EL (cell line): ENCODE results near the gene PTOV1.
A peak's percentile ranks its signal among the peaks of the same experiment; 100 is the strongest.

Experiments
- DNase-seq: peaks from one replicate; pipeline ENCODE4 v3.0.0-alpha.2; 2016

The PTOV1 gene

DNA sequence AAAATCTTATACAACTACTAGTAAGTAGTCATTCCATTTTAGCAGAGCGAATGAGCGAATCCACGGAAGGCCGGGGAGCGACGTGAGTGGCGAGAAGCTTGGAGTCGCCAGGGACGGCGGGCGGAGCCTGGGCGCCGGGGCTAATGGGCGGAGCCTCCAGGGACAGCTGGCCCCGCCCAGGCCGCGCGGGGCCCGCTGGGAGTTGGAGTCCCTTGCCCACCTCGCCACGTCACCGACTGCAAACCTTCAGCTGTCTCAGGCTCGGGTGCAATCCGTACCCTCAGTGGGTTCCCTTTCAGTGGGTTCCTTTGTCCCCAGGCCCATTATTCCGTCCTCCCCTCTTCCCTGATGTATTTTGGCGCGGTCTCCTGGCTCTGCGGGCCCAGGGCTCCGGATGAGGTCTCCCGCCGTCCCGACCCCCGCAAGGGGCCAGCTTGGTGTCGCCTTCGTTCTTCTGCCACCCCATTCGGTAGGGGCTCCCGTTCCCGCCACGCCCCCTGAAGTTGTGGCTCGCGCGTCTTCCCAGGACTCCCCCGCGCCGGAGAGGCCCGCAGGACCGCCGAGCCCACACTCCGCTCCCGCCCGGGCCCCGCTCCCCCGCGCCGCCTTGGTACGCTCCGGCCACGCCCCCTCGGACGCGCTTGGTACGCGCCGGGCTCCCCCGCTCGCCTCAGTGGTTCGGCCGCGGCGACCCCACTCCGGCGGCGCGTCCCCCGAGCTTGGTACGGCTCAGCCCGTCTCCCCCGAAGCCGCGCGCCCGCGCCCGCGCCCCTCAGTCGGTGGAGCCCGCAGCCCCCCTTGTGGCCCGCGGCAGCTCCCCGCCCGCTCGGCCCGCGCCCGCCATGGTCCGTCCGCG is at the start of gene PTOV1:
PTOV1 (plus strand) TSS at position 673 of the 856 bp plus-strand sequence.
- peak; percentile 92 for DNase-seq

GRCh38 chr19:49801401-49801888 is 49.5 kb upstream of the PTOV1 start:
- no peak for DNase-seq

DNA sequence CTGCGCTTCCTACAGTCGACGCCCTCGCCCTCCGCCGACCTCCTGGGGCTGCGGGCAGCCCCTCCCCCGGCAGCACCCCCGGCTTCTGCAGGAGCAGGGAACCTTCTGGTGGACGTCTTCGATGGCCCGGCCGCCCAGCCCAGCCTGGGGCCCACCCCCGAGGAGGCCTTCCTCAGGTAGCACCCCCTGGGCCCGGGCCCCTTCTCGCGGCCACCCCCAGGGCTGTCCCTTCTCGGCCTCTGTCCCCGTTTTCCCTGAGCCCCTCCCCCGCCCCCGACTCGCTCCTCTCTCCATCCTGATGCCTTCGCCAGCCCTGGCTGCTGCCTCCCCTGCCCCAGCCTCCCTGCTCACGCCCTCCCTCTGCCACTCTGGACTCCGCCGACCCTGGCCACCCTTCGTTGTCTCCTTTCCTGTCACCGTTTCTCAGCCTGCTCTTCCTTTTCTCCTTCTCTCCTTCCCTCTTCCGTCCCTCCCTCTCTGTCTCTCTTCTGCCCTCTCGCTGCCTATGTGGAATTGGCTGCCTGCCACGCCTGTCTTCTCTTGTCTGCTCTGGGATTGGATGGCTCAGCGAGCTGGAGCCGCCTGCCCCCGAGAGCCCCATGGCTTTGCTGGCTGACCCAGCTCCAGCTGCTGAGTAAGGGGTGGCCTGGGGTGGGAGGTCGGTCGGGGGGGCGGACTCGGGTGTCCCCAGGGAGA is 48.8 kb upstream of the PTOV1 start:
- peak; percentile 38 for DNase-seq

DNA sequence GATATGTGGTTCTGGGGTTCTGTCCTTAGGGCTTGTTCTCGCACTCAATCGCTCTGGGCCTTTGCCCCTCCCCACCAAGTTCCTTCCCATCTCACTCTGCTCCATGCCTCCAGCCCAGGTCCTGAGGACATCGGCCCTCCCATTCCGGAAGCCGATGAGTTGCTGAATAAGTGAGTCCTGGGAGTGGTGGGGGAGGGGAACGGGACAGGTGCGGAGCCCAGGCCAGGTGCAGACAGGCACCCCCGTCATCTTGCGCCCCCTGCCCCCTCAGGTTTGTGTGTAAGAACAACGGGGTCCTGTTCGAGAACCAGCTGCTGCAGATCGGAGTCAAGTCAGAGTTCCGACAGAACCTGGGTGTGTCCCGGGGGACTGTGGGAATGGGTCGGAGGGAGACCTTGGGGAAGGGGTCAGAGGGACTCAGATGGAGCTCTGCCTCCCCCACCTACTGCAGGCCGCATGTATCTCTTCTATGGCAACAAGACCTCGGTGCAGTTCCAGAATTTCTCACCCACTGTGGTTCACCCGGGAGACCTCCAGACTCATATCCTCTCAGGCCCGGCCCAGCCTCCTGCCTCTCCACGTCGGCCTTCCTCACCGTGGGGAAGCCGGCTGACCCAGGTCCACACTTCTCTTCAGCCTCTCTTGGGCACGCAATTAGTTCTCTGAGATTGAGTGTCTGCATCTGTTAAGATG is 48.0 kb upstream of the PTOV1 start:
- no peak for DNase-seq

- DNase-seq: no peak
Observed at GRCh38 chr19:49803529-49803856, 47.5 kb upstream of the PTOV1 start.

GRCh38 chr19:49805822-49806619 is 44.9 kb upstream of the PTOV1 start:
- no peak for DNase-seq

DNA sequence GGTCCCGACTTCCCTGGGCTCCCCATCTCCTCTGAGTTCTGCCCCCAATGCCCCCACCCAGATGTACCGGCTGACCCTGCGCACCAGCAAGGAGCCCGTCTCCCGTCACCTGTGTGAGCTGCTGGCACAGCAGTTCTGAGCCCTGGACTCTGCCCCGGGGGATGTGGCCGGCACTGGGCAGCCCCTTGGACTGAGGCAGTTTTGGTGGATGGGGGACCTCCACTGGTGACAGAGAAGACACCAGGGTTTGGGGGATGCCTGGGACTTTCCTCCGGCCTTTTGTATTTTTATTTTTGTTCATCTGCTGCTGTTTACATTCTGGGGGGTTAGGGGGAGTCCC is 44.4 kb upstream of the PTOV1 start:
- DNase-seq: no peak

- DNase-seq: no peak
Observed at GRCh38 chr19:49807058-49807903, 43.7 kb upstream of the PTOV1 start.

DNA sequence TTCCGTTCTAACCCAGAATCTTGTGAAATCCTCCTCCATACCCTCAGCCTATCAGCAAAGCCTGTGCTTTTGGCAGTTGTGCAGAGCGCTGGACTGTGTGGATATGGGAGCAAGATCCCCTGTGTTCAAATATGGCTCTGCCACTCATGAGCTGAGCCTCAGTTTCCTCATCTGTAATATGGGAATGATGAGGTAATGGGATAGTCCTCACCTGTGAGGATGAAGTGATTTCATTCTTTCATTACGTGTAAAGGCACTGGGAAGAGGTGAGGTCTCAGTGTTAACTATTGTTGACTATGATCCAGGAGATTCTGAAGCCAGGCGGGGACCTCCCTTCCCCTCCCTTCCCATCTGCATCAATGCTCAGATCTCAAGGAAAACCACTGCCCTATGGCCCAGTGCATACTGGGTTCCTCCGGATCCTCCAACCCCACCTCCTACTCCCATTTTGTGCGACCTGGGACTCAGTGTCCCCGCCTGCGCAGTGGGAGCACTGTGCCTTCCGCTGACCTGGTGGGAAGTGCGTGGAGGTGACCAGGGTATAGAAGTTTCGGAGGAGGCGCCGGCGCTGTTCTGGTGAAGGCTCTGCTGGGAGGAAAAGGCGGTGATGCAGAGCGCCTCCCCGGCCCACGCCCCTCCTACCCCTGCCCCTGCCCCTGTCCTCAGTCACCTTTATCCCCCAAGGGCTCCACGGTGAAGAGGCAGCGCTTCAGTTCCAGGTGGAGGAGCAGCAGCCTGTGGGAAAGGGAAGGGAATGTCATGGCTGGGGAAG is 42.9 kb upstream of the PTOV1 start:
- no peak for DNase-seq

GRCh38 chr19:49808711-49809159 is 42.2 kb upstream of the PTOV1 start:
- DNase-seq: peak; percentile 83

- DNase-seq: peak; percentile 37
Observed at GRCh38 chr19:49809160-49809940, 41.6 kb upstream of the PTOV1 start.

DNA sequence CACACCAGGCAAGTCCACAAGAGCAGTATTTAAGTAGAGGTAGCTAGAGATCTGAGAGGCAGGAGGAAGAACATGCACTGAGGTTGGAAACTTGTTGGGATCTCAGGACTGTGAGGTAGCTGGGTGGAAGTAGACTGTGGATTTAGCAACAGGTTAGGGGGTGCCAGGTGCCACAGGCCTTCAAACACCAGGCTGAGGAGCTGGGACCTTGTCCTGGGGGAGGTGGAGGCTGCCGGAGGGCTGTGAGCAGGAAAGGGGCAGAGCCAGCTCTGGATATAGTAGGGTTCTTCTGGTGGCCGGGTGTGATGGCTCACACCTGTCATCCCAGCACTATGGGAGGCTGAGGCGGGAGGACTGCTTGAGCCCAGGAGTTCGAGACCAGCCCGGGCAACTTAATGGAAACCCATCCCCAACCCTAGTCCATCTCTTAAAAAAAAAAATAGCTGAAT is 41.0 kb upstream of the PTOV1 start:
- no peak for DNase-seq

DNA sequence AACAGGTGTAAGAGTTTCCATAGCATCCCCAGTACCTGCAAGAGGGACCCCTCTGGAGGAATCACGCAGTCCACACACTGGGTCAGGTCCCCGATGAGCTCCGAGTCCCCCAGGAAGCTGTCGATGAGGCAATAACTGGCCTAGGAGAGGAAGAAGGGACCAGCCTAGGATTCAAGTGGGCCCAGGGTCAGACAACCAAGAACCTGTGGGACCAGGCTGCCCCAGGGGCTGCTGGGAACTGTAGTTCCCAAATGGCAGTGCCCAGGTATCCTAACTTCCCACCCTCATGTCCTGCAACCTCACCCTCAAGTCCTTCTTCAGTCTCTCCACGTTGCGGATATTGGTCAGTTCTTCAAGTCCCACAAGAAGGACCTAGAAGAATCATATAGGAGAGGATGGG is 39.6 kb upstream of the PTOV1 start:
- DNase-seq: no peak

- DNase-seq: no peak
Observed at GRCh38 chr19:49812452-49812996, 38.4 kb upstream of the PTOV1 start.

- DNase-seq: peak; percentile 99
Observed at GRCh38 chr19:49812997-49813861, 37.7 kb upstream of the PTOV1 start, which contains the start of gene FUZ. Gene FUZ (minus strand): TSS chr19:49813292. CDS start chr19:49813106, 186 bp downstream.

GRCh38 chr19:49814010-49814409 is 36.9 kb upstream of the PTOV1 start:
- DNase-seq: no peak

DNA sequence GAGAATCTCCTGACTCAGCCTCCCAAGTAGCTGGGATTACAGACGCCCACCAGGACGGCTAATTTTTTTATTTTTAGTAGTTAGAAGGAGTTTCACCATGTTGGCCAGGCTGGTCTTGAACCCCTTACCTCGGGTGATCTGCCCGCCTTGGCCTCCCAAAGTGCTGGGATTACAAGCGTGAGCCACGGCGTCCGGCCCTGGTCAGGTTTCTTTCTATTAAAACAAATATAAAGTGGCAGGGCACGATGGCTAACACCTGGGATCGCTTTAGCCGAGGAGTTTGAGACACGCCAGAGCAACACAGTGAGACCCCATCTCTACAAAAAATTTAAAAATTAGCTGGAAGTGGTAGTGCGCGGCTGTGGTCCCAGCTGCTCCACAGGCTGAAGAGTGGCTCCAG is 34.4 kb upstream of the PTOV1 start:
- no peak for DNase-seq

GRCh38 chr19:49817964-49818648 is 32.9 kb upstream of the PTOV1 start, which contains the start of gene MED25:
Gene MED25 (plus strand): TSS chr19:49818289. CDS start chr19:49818342, 53 bp downstream.
- DNase-seq: peak; percentile 83
